ENCODE results near the gene ALDH3B1. TPM values are rescaled to one million over a fixed set of nuclear protein-coding genes. Genes with fewer than 3 reads are reported as not detected.

The ALDH3B1 gene
- total RNA-seq, 1 donor from 2014 or later, result 6.5 TPM

DNA sequence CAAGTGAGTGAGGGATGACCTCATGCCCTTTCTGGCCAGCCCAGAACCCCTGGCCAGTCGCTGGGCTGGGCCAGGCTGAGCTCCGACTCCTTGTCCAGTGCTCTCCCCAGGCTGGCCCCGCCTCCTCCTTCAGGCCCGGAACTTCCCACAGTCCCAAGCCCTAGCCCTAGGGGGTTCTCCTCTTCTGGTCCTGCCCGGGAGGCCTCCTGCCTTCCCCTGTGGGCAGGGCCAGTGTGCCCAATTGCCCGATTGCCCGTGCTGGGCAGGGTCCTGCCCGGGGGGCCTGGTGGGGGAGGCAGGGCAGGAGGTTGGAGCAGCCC is 32.9 kb downstream of the ALDH3B1 start:
- H3K27me3 Mint-ChIP-seq (ENCODE audit: unreplicated experiment), result no peaks in the 10 kb centered on the region
- no peaks in the 10 kb centered on the region for H3K36me3 Mint-ChIP-seq (ENCODE audit: unreplicated experiment)
- H3K27ac Mint-ChIP-seq (ENCODE audit: unreplicated experiment), result no peak overlapping the region
- DNase-seq (ENCODE audit: extremely low spot score, unreplicated experiment), result peak; percentile 83
- no peaks in the 10 kb centered on the region for H3K9me3 Mint-ChIP-seq (ENCODE audit: unreplicated experiment)
- H3K4me3 Mint-ChIP-seq (ENCODE audit: unreplicated experiment), result no peak overlapping the region
- TF ChIP-seq, protein P1, sequence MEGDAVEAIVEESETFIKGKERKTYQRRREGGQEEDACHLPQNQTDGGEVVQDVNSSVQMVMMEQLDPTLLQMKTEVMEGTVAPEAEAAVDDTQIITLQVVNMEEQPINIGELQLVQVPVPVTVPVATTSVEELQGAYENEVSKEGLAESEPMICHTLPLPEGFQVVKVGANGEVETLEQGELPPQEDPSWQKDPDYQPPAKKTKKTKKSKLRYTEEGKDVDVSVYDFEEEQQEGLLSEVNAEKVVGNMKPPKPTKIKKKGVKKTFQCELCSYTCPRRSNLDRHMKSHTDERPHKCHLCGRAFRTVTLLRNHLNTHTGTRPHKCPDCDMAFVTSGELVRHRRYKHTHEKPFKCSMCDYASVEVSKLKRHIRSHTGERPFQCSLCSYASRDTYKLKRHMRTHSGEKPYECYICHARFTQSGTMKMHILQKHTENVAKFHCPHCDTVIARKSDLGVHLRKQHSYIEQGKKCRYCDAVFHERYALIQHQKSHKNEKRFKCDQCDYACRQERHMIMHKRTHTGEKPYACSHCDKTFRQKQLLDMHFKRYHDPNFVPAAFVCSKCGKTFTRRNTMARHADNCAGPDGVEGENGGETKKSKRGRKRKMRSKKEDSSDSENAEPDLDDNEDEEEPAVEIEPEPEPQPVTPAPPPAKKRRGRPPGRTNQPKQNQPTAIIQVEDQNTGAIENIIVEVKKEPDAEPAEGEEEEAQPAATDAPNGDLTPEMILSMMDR (IDR thresholded peaks at IDR 0.05), result no peak
- peaks cover 33% of the 10 kb centered on the region for H3K4me1 Mint-ChIP-seq (ENCODE audit: unreplicated experiment)

DNA sequence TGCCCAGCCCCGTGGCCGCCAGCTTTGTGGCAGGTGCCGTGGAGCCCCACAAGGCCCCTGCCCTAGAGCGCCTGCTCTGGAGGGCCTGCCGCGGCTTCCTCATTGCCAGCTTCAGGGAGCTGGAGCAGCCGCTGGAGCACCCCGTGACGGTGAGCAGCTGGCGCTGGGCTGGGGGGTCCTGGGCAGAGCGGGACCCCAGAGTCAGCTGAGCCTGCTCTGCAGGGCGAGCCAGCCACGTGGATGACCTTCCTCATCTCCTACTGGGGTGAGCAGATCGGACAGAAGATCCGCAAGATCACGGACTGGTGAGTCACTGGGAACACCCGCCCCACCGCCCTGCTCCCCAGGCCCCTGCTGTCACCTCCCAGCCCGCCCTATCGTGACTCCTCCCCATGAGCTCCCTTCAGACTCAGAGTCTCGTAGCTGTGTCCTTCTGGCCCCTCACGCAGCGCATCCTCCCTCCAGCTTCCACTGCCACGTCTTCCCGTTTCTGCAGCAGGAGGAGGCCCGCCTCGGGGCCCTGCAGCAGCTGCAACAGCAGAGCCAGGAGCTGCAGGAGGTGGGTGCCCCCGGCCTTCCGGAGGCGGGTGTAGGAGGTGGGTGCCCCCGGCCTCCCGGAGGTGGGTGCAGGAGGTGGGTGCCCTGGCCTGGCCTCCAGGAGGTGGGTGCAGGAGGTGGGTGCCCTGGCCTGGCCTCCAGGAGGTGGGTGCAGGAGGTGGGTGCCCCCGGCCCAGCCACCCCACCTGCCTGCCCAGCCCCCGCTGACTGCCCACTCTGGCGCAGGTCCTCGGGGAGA is 33.4 kb downstream of the ALDH3B1 start:
- TF ChIP-seq, protein P1 (IDR thresholded peaks at IDR 0.05), result no peak

DNA sequence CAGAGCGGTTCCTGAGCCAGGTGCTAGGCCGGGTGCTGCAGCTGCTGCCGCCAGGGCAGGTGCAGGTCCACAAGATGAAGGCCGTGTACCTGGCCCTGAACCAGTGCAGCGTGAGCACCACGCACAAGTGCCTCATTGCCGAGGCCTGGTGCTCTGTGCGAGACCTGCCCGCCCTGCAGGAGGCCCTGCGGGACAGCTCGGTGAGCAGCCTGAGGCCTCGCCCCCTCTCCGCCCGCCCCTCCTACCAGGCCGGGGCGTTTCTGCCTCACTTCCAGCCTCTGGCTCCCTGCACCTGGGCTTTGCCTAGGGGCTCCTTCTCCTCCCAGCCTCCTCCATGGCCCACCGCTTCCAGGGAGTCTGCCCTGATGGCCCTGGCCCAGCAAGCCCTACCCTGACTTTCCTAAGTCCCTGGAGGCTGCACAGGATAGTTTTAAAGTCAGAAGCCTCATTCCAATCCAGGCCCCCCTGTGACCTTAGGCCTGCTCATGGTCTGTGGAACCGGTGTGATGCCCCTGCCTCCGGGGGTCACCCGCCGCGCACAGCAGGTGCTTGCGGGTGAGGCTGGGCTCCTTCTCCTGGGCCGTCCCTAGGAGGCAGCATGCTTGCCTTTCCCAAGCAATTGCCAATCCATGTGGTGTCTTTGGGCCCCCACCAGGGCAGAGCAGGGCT is 34.2 kb downstream of the ALDH3B1 start:
- no peak for DNase-seq (ENCODE audit: extremely low spot score, unreplicated experiment)
- Mint-ChIP-seq H3K36me3 (ENCODE audit: unreplicated experiment) (no peaks in the 10 kb centered on the region), H3K4me3 (ENCODE audit: unreplicated experiment) (no peak overlapping the region), H3K27ac (ENCODE audit: unreplicated experiment) (no peak overlapping the region), H3K27me3 (ENCODE audit: unreplicated experiment) (no peaks in the 10 kb centered on the region), H3K9me3 (ENCODE audit: unreplicated experiment) (no peaks in the 10 kb centered on the region), H3K4me1 (ENCODE audit: unreplicated experiment) (peaks cover 26% of the 10 kb centered on the region)
- TF ChIP-seq, protein P1 (IDR thresholded peaks at IDR 0.05), result no peak

More for the DNA sequence above, 33.4 kb downstream of the ALDH3B1 start:
- Mint-ChIP-seq H3K27ac (ENCODE audit: unreplicated experiment) (no peak overlapping the region), H3K9me3 (ENCODE audit: unreplicated experiment) (no peaks in the 10 kb centered on the region), H3K36me3 (ENCODE audit: unreplicated experiment) (no peaks in the 10 kb centered on the region), H3K27me3 (ENCODE audit: unreplicated experiment) (no peaks in the 10 kb centered on the region), H3K4me1 (ENCODE audit: unreplicated experiment) (peaks cover 31% of the 10 kb centered on the region), H3K4me3 (ENCODE audit: unreplicated experiment) (peak overlapping the region; percentile 22)
- peak; percentile 84 for DNase-seq (ENCODE audit: extremely low spot score, unreplicated experiment)

DNA sequence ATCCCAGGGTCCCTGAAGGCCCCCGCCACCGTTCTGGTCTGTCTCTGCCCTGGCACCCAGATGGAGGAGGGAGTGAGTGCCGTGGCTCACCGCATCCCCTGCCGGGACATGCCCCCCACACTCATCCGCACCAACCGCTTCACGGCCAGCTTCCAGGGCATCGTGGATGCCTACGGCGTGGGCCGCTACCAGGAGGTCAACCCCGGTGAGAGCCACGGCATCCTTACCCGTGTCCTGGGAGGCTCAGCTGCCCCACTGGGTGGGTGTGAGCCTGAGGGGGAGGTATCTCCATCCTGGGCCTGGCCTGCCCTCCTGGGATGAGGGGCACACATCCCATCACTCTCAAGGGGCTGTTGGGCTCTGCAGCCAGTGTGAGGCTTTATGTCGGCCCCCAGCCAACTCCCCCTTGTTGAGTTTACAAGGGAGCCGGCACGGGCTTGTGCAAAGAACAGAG is 34.8 kb downstream of the ALDH3B1 start:
- DNase-seq (ENCODE audit: extremely low spot score, unreplicated experiment), result no peak
- TF ChIP-seq, protein P1 (IDR thresholded peaks at IDR 0.05), result no peak
- H3K36me3 Mint-ChIP-seq (ENCODE audit: unreplicated experiment), result no peaks in the 10 kb centered on the region
- H3K27me3 Mint-ChIP-seq (ENCODE audit: unreplicated experiment), result no peaks in the 10 kb centered on the region
- peaks cover 22% of the 10 kb centered on the region for H3K4me1 Mint-ChIP-seq (ENCODE audit: unreplicated experiment)
- H3K4me3 Mint-ChIP-seq (ENCODE audit: unreplicated experiment), result no peak overlapping the region
- H3K9me3 Mint-ChIP-seq (ENCODE audit: unreplicated experiment), result no peaks in the 10 kb centered on the region
- no peak overlapping the region for H3K27ac Mint-ChIP-seq (ENCODE audit: unreplicated experiment)

Data from osteocyte (in vitro differentiated cells).